ENCODE data around the gene POC1B.

GRCh38 chr12:89405626-89406345 is 120.1 kb downstream of the POC1B start:
- TF ChIP-seq CTCF (IDR thresholded peaks at IDR 0.05; ENCODE audit: poor library complexity, severe bottlenecking) (no peak), POLR2AphosphoS5 (IDR thresholded peaks at IDR 0.05) (no peak), EZH2 (IDR thresholded peaks at IDR 0.05; ENCODE audit: borderline replicate concordance, insufficient read depth, low read length, poor library complexity, severe bottlenecking) (no peak), MXI1 (conservative IDR thresholded peaks at IDR 0.05; ENCODE audit: poor library complexity, severe bottlenecking) (no peak)

All from neural cell (in vitro differentiated cells).